NB4 (cell line): ENCODE data around the gene TNRC6A.
"Not testable (repeated sequence)": the region's sequence is repeated elsewhere in the genome, so short reads cannot be mapped to it uniquely, and the experiment has no call there.

ENCODE experiments used
- DNase-seq: peaks from one replicate; pipeline ENCODE4 v3.0.0; 2010; ENCODE audit warnings: low read depth
- H3K4me3 ChIP-seq: one replicate; pipeline ENCODE4 v1.5.1; 2011; ENCODE audit warnings: mild to moderate bottlenecking, low read depth, low read length, moderate library complexity
- MYC ChIP-seq: IDR thresholded peaks from 2 replicates; pipeline ENCODE4 v1.6.1; 2011; ENCODE audit warnings: low read depth, low read length
- POLR2A ChIP-seq: IDR thresholded peaks from 2 replicates; pipeline ENCODE4 v1.6.1; 2011; ENCODE audit warnings: mild to moderate bottlenecking; ENCODE audit not compliant: insufficient read length; ENCODE audit errors: extremely low read depth
- TF ChIP-seq, protein P1 (sequence below): IDR thresholded peaks from 2 replicates; pipeline ENCODE4 v1.6.1; 2011; ENCODE audit warnings: low read depth, low read length
- TF ChIP-seq, protein P2 (sequence below): IDR thresholded peaks from one replicate; pipeline ENCODE4 v1.5.1; 2012; ENCODE audit warnings: low read depth, low read length

Gene TNRC6A

DNA sequence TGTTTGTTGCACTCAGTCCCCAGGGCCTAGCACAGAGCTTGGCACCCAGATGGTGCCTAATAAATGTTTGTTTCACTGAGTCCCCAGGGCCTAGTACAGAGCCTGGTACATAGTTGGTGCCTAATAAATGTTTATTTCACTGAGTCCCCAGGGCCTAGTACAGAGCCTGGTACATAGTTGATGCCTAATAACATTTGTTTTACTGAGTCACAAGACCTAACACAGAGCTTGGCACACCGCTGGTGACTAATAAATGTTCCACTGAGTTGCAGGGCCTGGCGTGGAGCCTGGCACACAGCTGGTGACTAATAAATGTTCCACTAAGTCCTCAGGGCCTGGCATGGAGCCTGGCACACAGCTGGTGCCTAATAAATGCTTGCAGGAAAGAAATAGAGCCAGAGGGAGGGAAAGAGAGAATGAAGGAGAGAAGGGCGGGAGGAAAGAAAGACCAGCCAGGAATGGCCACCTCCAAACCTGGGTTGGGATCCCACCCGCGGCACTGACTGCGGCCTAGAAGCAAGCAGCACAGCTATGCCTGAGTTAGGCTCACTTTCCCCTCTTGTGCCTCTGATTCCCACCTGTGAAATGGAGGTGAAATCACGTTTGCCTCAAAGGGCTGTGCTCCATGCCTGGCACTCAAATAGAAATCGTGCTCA is 123.8 kb downstream of the TNRC6A start:
- DNase-seq: no peak
- TF ChIP-seq MYC: no peak
- TF ChIP-seq POLR2A: no peak
- TF ChIP-seq, protein P1, sequence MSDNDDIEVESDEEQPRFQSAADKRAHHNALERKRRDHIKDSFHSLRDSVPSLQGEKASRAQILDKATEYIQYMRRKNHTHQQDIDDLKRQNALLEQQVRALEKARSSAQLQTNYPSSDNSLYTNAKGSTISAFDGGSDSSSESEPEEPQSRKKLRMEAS: no peak
- TF ChIP-seq, protein P2, sequence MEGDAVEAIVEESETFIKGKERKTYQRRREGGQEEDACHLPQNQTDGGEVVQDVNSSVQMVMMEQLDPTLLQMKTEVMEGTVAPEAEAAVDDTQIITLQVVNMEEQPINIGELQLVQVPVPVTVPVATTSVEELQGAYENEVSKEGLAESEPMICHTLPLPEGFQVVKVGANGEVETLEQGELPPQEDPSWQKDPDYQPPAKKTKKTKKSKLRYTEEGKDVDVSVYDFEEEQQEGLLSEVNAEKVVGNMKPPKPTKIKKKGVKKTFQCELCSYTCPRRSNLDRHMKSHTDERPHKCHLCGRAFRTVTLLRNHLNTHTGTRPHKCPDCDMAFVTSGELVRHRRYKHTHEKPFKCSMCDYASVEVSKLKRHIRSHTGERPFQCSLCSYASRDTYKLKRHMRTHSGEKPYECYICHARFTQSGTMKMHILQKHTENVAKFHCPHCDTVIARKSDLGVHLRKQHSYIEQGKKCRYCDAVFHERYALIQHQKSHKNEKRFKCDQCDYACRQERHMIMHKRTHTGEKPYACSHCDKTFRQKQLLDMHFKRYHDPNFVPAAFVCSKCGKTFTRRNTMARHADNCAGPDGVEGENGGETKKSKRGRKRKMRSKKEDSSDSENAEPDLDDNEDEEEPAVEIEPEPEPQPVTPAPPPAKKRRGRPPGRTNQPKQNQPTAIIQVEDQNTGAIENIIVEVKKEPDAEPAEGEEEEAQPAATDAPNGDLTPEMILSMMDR: no peak
- no peak overlapping the region for H3K4me3 ChIP-seq

DNA sequence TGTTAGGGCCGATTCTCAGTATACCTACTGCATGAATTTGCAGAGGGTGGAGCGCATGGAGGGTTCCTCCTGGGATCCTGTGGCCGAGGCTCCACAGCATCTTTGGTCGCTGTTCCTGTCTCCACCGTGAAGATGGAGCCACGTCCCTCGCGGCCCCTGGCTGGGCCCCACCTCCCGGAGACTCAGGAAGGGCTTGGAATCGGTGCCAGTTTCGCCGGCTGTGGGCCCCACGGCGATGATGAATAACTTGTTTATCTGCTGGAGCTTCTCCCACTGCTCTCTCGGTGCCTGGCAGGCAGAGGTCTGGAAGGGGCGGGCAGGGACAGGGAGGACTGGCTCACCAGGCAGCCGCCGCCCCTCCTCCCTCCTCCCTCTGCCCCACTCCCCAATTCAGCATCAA is 124.4 kb downstream of the TNRC6A start:
- no peak for TF ChIP-seq POLR2A
- TF ChIP-seq, protein P2: no peak
- TF ChIP-seq, protein P1: no peak
- H3K4me3 ChIP-seq: no peak overlapping the region
- DNase-seq: no peak

DNA sequence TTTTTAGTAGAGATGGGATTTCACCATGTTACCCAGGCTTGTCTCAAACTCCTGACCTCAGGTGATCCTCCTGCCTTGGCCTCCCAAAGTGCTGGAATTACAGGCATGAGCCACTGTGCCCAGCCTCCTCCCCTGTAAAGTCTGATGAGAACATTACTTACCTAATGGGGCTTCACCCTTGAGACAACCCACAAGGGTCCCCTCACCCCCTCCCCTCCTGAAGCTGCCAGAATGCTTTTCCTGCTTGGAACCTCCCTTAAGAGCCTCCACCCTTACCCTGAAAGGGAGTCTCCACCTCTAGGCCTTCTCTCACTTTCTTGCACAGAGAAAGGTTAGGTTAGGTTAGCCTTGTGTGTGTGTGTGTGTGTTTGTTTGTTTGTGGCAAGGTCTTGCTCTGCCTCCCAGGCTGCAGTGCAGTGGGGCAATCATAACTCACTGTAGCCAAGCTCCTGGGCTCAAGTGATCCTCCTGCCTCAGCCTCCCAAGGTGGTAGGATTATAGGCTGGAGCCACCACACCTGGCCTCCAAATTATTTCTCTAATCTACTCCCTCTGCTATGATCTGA is 125.2 kb downstream of the TNRC6A start:
- TF ChIP-seq, protein P1: no peak
- TF ChIP-seq POLR2A (no peak), MYC (no peak)
- TF ChIP-seq, protein P2: no peak
- H3K4me3 ChIP-seq: no peak overlapping the region
- no peak for DNase-seq

DNA sequence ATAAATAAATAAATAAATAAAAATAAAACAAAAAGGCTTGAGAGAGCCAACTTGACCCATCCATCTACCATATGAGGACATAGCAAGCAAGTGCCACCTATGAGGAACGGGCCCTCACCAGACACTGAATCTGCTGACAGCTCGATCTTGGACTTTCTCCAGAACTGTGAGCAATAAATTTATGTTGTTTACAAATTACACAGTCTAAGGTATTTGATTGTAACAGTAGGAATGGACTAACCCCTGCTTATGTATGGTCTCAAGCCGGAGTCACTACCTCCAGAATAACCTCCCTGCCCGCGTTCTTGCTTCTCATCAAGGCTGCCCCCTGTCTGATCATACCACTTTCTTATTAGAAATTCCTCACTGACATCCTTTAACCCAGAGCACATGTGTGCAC is 126.2 kb downstream of the TNRC6A start:
- no peak for DNase-seq
- H3K4me3 ChIP-seq: no peak overlapping the region
- TF ChIP-seq POLR2A: no peak
- TF ChIP-seq, protein P1: no peak
- TF ChIP-seq, protein P2: no peak
- TF ChIP-seq MYC: no peak

DNA sequence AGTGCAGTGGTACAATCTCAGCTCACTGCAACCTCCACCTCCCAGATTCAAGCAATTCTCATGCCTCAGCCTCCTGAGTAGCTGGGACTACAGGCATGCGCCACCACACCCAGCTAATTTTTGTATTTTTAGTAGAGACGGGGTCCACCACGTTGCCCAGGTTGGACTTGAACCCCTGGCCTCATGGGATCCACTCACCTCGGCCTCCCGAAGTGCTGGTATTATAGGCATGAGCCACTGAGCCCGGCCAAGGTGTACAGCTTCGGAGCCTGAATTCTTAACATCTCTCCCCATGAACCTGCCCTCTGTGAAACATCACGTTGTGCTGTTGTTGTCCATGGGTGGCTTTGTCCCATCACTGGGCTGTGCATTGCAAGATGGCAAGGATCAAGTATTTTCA is 127.4 kb downstream of the TNRC6A start:
- H3K4me3 ChIP-seq, DNase-seq: not testable (repeated sequence)

DNA sequence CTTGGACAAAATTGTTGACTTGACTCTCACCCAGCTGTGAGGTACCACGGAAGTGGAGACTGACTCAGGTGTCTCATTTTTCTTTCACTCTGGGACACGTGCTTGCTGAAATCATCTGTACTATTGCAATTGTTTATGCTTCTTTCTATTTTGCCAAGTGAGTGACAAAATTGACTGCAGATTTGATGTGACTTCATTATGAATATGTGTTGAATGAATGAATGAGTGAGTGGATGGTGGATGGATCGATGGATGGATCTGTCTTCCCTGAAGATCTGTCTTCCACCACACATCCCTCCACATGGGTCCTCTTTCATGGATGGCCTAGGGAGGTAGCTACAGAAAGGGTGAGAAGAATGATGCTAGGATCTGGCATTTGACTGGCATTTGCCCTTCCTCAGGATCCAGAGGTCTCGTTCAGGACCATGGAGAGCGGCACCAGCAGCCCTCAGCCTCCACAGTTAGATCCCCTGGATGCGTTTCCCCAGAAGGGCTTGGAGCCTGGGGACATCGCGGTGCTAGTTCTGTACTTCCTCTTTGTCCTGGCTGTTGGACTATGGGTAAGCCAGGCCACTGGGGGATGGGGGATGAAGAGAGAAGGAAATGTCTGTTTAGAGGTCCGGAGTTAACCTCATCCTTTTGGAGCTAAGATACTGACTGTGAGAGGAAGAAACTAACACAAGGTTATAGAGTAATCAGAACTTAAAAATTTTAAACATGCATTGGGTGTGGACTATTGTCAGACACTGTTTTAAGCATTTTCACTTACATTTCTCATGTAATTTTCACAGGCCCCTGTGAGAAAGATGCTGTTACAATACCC is 129.0 kb downstream of the TNRC6A start:
- H3K4me3 ChIP-seq: no peak overlapping the region
- TF ChIP-seq, protein P2: no peak
- TF ChIP-seq POLR2A: no peak
- TF ChIP-seq, protein P1: no peak
- no peak for TF ChIP-seq MYC
- peak; percentile 75 for DNase-seq
